A673 (cell line): Measurements from ENCODE around the gene TGM5. TPM values are rescaled to one million over a fixed set of nuclear protein-coding genes. Genes with fewer than 3 reads are reported as not detected.
A peak's percentile ranks its signal among the peaks of the same experiment; 100 is the strongest.

Experiments
- Bru-seq: library from RNA; stranded (reverse); fragments of 400-500 nt; gene quantifications from one replicate; lab custom pipeline; 2021; lab: Mats Ljungman, UMichigan
- BruChase-seq, 2 experiments: library from RNA; stranded (reverse); fragments of 400-500 nt; gene quantifications; one replicate each; lab custom pipeline; 2021; lab: Mats Ljungman, UMichigan
- BruUV-seq: library from RNA; stranded (reverse); fragments of 400-500 nt; replicated peaks from 2 replicates; lab custom pipeline; 2021; lab: Mats Ljungman, UMichigan
- CTCF ChIA-PET: fragments of 300-600 bp; sonication (Branson Sonifier 250); formaldehyde crosslinking; loops from one replicate; lab custom pipeline; 2022; ENCODE audit warnings: antibody characterized with exemption; lab: Charles Lee
- POLR2A ChIA-PET: fragments of 300-600 bp; sonication (Branson Sonifier 250); formaldehyde crosslinking; loops from one replicate; lab custom pipeline; 2022; ENCODE audit warnings: antibody characterized with exemption; ENCODE audit not compliant: low non-redundant PET; lab: Charles Lee
- DNase-seq: peaks from one replicate; pipeline ENCODE4 v3.0.0-alpha.2; 2015; ENCODE audit warnings: low spot score
- H3K27ac ChIP-seq: fragments of 200-600 bp; sonication (generic); 2 replicates; pipeline ENCODE4 v1.5.1; 2016; ENCODE audit warnings: mixed run types, low read depth, mild to moderate bottlenecking, mixed read lengths, antibody characterized with exemption, low read length; ENCODE audit not compliant: poor library complexity, severe bottlenecking
- H3K27me3 ChIP-seq: fragments of 200-600 bp; sonication (generic); replicated peaks from 2 replicates; pipeline ENCODE4 v1.6.1; 2017; ENCODE audit warnings: mixed run types, low read depth, mild to moderate bottlenecking, mixed read lengths, antibody characterized with exemption, low read length; ENCODE audit not compliant: insufficient read depth, poor library complexity
- H3K36me3 ChIP-seq: fragments of 200-600 bp; sonication (generic); 2 replicates; pipeline ENCODE4 v1.6.1; 2016; ENCODE audit warnings: mixed run types, mild to moderate bottlenecking, mixed read lengths, antibody characterized with exemption, low read length; ENCODE audit not compliant: insufficient read depth, poor library complexity, severe bottlenecking
- H3K4me1 ChIP-seq: fragments of 200-600 bp; sonication (generic); 2 replicates; pipeline ENCODE4 v1.6.1; 2017; ENCODE audit warnings: mixed run types, mild to moderate bottlenecking, mixed read lengths, antibody characterized with exemption, low read length; ENCODE audit not compliant: insufficient read depth, poor library complexity, severe bottlenecking
- H3K4me3 ChIP-seq: fragments of 200-600 bp; sonication (generic); 2 replicates; pipeline ENCODE4 v1.5.1; 2016; ENCODE audit warnings: low read depth, mixed run types, mild to moderate bottlenecking, mixed read lengths, low read length; ENCODE audit not compliant: poor library complexity, severe bottlenecking
- H3K9me3 ChIP-seq: fragments of 200-600 bp; sonication (generic); 2 replicates; pipeline ENCODE4 v1.6.1; 2016; ENCODE audit warnings: mixed run types, low read depth, mild to moderate bottlenecking, mixed read lengths, antibody characterized with exemption, low read length; ENCODE audit not compliant: poor library complexity, severe bottlenecking
- EZH2 ChIP-seq: fragments of 200-600 bp; sonication (generic); IDR thresholded peaks from 2 replicates; pipeline ENCODE4 v1.6.1; 2017; ENCODE audit warnings: borderline replicate concordance, low read depth, mild to moderate bottlenecking, mixed read lengths, antibody characterized with exemption, low read length; ENCODE audit not compliant: poor library complexity, severe bottlenecking
- intact Hi-C: fragments of 100-400 bp; cut with micrococcal nuclease; formaldehyde crosslinking; loops from one replicate; pipeline ENCODE4 v1.10.0; 2022; ENCODE audit not compliant: unreplicated experiment
- long read RNA-seq: library from polyadenylated mRNA; stranded (forward); transcript quantifications from one replicate; pipeline ENCODE4 v2.0.0, GENCODE V29; 2022
- total RNA-seq: library from RNA; stranded (reverse); gene quantifications from 2 replicates; pipeline ENCODE4 v1.2.3, GENCODE V29; 2021
- TF ChIP-seq, protein P1 (sequence below): fragments of 300-800, 200-600 bp; sonication (generic); conservative IDR thresholded peaks from 2 replicates; pipeline ENCODE4 v1.5.1; 2017; ENCODE audit warnings: low read depth, mild to moderate bottlenecking, antibody characterized with exemption, low read length, moderate library complexity, mixed read lengths

Gene TGM5, protein sequence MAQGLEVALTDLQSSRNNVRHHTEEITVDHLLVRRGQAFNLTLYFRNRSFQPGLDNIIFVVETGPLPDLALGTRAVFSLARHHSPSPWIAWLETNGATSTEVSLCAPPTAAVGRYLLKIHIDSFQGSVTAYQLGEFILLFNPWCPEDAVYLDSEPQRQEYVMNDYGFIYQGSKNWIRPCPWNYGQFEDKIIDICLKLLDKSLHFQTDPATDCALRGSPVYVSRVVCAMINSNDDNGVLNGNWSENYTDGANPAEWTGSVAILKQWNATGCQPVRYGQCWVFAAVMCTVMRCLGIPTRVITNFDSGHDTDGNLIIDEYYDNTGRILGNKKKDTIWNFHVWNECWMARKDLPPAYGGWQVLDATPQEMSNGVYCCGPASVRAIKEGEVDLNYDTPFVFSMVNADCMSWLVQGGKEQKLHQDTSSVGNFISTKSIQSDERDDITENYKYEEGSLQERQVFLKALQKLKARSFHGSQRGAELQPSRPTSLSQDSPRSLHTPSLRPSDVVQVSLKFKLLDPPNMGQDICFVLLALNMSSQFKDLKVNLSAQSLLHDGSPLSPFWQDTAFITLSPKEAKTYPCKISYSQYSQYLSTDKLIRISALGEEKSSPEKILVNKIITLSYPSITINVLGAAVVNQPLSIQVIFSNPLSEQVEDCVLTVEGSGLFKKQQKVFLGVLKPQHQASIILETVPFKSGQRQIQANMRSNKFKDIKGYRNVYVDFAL
- total RNA-seq (not detected in 2 replicates), Bru-seq, nascent RNA (percentile 5 among the genes with signal in this experiment), BruChase-seq, experiment 1, labeled RNA remaining after a 2-hour chase (not detected), BruChase-seq, experiment 2, labeled RNA remaining after a 6-hour chase (not detected)
- long read RNA-seq: 0 reads

DNA sequence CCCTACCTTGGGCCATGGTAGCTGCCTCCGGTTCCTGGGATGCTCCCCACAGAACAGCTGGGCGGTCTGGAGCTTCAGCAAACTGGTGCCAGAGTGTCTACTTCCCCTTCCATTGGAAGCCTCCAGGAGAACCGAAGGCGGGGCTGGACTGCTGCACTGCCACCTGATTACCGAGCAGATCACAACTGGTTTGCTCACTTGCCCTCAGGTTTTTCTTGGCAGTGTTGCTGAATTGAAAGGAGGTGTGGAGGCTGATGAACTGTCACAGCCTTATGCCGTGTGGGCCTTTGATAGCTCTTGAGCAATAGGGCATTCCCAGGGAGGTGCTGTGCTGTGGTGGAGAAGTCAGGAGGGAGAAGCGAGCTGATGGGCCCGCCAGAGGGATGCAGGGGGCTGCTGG, at the start of gene TGM5:
Gene TGM5 (minus strand): TSS at position 95 of the 400 bp plus-strand sequence. CDS start 79 bp downstream, at position 16.
- H3K9me3 ChIP-seq: no peaks in the 10 kb centered on the region
- TF ChIP-seq, protein P1, sequence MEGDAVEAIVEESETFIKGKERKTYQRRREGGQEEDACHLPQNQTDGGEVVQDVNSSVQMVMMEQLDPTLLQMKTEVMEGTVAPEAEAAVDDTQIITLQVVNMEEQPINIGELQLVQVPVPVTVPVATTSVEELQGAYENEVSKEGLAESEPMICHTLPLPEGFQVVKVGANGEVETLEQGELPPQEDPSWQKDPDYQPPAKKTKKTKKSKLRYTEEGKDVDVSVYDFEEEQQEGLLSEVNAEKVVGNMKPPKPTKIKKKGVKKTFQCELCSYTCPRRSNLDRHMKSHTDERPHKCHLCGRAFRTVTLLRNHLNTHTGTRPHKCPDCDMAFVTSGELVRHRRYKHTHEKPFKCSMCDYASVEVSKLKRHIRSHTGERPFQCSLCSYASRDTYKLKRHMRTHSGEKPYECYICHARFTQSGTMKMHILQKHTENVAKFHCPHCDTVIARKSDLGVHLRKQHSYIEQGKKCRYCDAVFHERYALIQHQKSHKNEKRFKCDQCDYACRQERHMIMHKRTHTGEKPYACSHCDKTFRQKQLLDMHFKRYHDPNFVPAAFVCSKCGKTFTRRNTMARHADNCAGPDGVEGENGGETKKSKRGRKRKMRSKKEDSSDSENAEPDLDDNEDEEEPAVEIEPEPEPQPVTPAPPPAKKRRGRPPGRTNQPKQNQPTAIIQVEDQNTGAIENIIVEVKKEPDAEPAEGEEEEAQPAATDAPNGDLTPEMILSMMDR: no peak
- TF ChIP-seq EZH2: no peak
- ChIA-PET CTCF (interaction anchor here (0.6 to 2.0 kb wide), 3 partner anchors 19 to 342 kb away, joined by 4 to 8 read pairs (median 5); no protein-coding TSS in a partner anchor), POLR2A (no interaction called here)
- no peak within 1 kb of the TSS for H3K4me3 ChIP-seq
- no peaks in the 10 kb centered on the region for H3K4me1 ChIP-seq
- intact Hi-C loops: no loop called here
- H3K27ac ChIP-seq: no peak within 1 kb of the TSS
- H3K36me3 ChIP-seq: no peaks in the 10 kb centered on the region
- BruUV-seq: no TSS peak
- no peak for DNase-seq
- H3K27me3 ChIP-seq: peaks cover 12% of the 10 kb centered on the region

DNA sequence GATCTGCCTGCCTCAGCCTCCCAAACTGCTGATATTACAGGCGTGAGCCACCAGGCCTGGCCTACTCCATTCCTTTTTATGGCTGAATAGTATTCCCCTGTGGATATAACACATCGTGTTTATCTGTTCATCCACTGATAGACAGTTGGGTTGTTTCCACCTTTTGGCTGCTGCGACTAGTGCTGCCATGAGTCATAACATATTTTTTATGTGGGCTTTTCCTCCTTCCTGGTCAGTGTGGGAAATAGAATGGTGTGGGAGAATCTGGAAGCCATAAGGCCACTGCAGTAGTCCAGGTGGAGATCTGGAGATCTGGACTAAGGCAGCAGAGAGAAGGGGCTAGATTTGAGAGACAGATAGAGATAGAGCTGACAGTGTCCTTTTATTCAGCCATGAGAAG, 47.4 kb upstream of the TGM5 start:
- CTCF ChIA-PET: no interaction called here
- intact Hi-C loops: no loop called here

DNA sequence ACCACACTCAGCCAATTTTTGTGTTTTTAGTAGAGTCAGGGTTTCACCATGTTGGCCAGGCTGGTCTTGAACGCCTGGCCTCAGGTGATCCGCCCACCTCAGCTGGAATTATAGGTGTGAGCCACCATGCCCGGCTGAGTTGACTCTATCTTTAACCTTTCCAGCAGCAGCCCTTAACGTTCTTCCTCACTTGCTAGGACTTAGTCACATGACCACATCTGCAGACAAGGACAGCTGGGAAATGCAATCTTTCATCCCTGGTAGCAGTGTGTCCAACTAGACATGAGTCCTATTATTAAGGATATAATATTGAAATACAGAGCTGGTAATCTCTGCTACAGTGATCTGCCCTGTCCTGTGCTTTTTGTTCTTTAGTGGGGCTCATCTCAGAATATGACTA, 45.6 kb upstream of the TGM5 start:
- Histone ChIP-seq H3K4me3 (no peak overlapping the region), H3K4me1 (no peaks in the 10 kb centered on the region), H3K9me3 (no peaks in the 10 kb centered on the region), H3K36me3 (no peaks in the 10 kb centered on the region), H3K27me3 (peaks cover 54% of the 10 kb centered on the region), H3K27ac (no peak overlapping the region)
- POLR2A ChIA-PET: no interaction called here
- CTCF ChIA-PET: no interaction called here
- intact Hi-C loops: no loop called here
- TF ChIP-seq, protein P1: no peak
- TF ChIP-seq EZH2: no peak
- no peak for DNase-seq
- no TSS peak for BruUV-seq

More for the DNA sequence above, 47.4 kb upstream of the TGM5 start:
- H3K36me3 ChIP-seq: no peaks in the 10 kb centered on the region
- POLR2A ChIA-PET: no interaction called here
- no peaks in the 10 kb centered on the region for H3K9me3 ChIP-seq
- BruUV-seq: no TSS peak
- no peak overlapping the region for H3K27ac ChIP-seq
- H3K4me3 ChIP-seq: no peak overlapping the region
- TF ChIP-seq EZH2: no peak
- TF ChIP-seq, protein P1: no peak
- no peak for DNase-seq
- H3K4me1 ChIP-seq: no peaks in the 10 kb centered on the region
- H3K27me3 ChIP-seq: peaks cover 38% of the 10 kb centered on the region
